ENCODE results near the gene TMPRSS2. TPM values are rescaled to one million over a fixed set of nuclear protein-coding genes. Genes with fewer than 3 reads are reported as not detected.

TMPRSS2 gene
- total RNA-seq, 1 experiment from 2014 or later: 1.1 TPM

GRCh38 chr21:41509145-41509496 lies 1.2 kb upstream of the TMPRSS2 start:
- no peak overlapping the region for H3K4me3 ChIP-seq (replicated peaks in 1 of 2; ENCODE audit: low read depth in 1 of 2, low read length in 2 of 2)
- ChIA-PET CTCF (no interaction called here), RAD21 (ENCODE audit: low non-redundant PET in 1 of 2, low total read pairs in 2 of 2, uncharacterized antibody in 2 of 2, unreplicated experiment in 2 of 2) (no interaction called here), POLR2A (no interaction called here)
- H3K9ac ChIP-seq (ENCODE audit: low read length): no peak overlapping the region
- intact Hi-C loops (cut with micrococcal nuclease): no loop called here
- H3K4me2 ChIP-seq (ENCODE audit: low read length): no peak overlapping the region
- H3K27ac ChIP-seq (ENCODE audit: low read depth, low read length): no peak overlapping the region
- DNase-seq (ENCODE audit: low read depth, low spot score) (no peak), ATAC-seq (no peak)
- TF ChIP-seq CTCF (IDR thresholded peaks at IDR 0.05 in 2 of 3, conservative IDR thresholded peaks at IDR 0.05 in 1 of 3; ENCODE audit: borderline replicate concordance in 1 of 3, insufficient read depth in 1 of 3, low read depth in 2 of 3, low read length in 2 of 3) (no peak), ATF3 (IDR thresholded peaks at IDR 0.05) (no peak), TCF7L2 (IDR thresholded peaks at IDR 0.05; ENCODE audit: borderline replicate concordance, extremely low read depth, insufficient read depth, insufficient read length) (no peak), RAD21 (IDR thresholded peaks at IDR 0.05; ENCODE audit: low read depth) (no peak), SIN3A (IDR thresholded peaks at IDR 0.05; ENCODE audit: low read depth) (no peak), MAX (IDR thresholded peaks at IDR 0.05) (no peak), SRF (IDR thresholded peaks at IDR 0.05; ENCODE audit: low read depth) (no peak), CEBPB (IDR thresholded peaks at IDR 0.05; ENCODE audit: low read depth) (no peak), ZNF274 (IDR thresholded peaks at IDR 0.05; ENCODE audit: low read depth, low read length) (no peak), POLR2A (IDR thresholded peaks at IDR 0.05; ENCODE audit: borderline replicate concordance, extremely low read depth, insufficient read depth, insufficient read length) (no peak), ZFX (IDR thresholded peaks at IDR 0.05) (no peak), ELF1 (IDR thresholded peaks at IDR 0.05; ENCODE audit: borderline replicate concordance, low read depth) (no peak), CBX3 (IDR thresholded peaks at IDR 0.05; ENCODE audit: low read depth) (no peak), POLR2AphosphoS5 (IDR thresholded peaks at IDR 0.05; ENCODE audit: low read depth, low read length) (no peak)
- no peaks in the 10 kb centered on the region for H3K27me3 ChIP-seq (ENCODE audit: insufficient read depth, low read length)
- no peaks in the 10 kb centered on the region for H3K4me1 ChIP-seq (ENCODE audit: control insufficient read depth in 1 of 2, insufficient read depth in 2 of 2, low read length in 2 of 2)
- H3K9me2 ChIP-seq (ENCODE audit: insufficient read depth): no peaks in the 10 kb centered on the region
- no peaks in the 10 kb centered on the region for H3K79me2 ChIP-seq (ENCODE audit: insufficient read depth, low read length)
- H3K9me3 ChIP-seq (ENCODE audit: control insufficient read depth in 1 of 2, insufficient read depth in 1 of 2, low read depth in 1 of 2, low read length in 2 of 2): no peaks in the 10 kb centered on the region
- no TSS peak for BruUV-seq (replicated peaks)
- H4K20me1 ChIP-seq (ENCODE audit: insufficient read depth): no peaks in the 10 kb centered on the region
- H3K36me3 ChIP-seq (ENCODE audit: control insufficient read depth in 1 of 2, insufficient read depth in 2 of 2, low read length in 2 of 2): no peaks in the 10 kb centered on the region
- no peak overlapping the region for H2AFZ ChIP-seq (ENCODE audit: low read depth, low read length, poor library complexity, severe bottlenecking)

Measured in HCT116 (cell line).